Skeletal muscle satellite cell (primary cell): ENCODE data around the gene PKIG.

ENCODE experiments used
- H3K27me3 ChIP-seq: 2 replicates; pipeline ENCODE4 v1.7.0; 2013; ENCODE audit warnings: low read length; ENCODE audit not compliant: control insufficient read depth, insufficient read depth
- H3K36me3 ChIP-seq: 2 replicates; pipeline ENCODE4 v1.7.0; 2013; ENCODE audit warnings: mild to moderate bottlenecking, control low read depth, low read length; ENCODE audit not compliant: insufficient read depth
- H3K4me1 ChIP-seq: 2 replicates; pipeline ENCODE4 v1.7.0; 2013; ENCODE audit warnings: low read length; ENCODE audit not compliant: control insufficient read depth, insufficient read depth
- H3K4me2 ChIP-seq: 2 replicates; pipeline ENCODE4 v1.7.0; 2013; ENCODE audit warnings: mild to moderate bottlenecking, low read length
- H3K4me3 ChIP-seq: 2 replicates; pipeline ENCODE4 v1.7.0; 2013; ENCODE audit warnings: low read length
- H3K9ac ChIP-seq: 2 replicates; pipeline ENCODE4 v1.7.0; 2013; ENCODE audit warnings: mild to moderate bottlenecking, low read depth, low read length, moderate library complexity
- H3K9me3 ChIP-seq: replicated peaks from 2 replicates; pipeline ENCODE4 v1.7.0; 2013; ENCODE audit warnings: mild to moderate bottlenecking, control low read depth, low read length

The PKIG gene

GRCh38 chr20:44597930-44598329 lies 15.6 kb downstream of the PKIG start:
- Histone ChIP-seq H3K9me3 (no peaks in the 10 kb centered on the region), H3K9ac (no peak overlapping the region), H3K36me3 (no peaks in the 10 kb centered on the region), H3K4me1 (peaks cover 33% of the 10 kb centered on the region), H3K27me3 (no peaks in the 10 kb centered on the region), H3K4me3 (no peak overlapping the region), H3K4me2 (no peak overlapping the region)

DNA sequence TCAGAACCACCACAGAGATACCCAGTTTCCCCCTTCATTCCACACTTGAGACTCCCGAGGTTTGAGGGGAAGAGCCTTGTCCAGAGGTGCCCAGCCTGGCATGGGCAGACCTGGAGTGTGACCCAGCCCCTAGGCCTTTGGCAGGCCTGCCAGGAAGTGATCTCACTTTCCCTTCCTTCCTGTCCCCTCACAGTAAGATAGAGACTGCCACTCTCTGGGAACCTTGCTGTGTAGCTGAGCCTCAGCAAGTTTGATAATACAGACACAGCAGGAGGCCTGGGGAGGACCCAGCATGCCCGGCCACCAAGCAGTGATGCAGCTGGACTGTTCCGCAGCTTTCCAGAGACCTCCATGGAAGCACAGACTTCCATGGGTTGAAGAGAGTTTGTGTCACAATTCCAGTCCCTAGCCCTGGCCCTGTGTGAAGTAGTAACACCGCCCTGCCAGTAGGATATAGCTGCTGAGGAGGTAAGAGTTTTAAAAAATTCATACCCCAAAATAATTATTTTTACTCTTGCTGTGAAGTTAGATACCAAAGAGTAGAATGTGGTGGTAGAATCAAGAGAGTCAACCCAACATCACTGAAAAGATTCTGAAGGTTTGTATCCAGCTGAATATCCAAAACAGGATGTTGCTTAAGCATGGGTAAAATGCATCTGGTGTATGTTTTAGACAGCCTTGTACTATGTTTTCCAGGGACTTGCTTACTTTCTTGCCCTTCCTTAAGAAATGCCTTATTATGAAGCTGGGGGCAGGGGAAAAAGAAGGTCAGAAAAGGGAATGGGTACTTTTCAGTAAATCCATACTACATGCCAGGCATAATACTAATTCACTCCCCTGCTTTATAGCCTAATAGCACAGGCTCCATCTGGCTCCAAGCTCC lies 16.3 kb downstream of the PKIG start:
- Histone ChIP-seq H3K4me1 (peaks cover 33% of the 10 kb centered on the region), H3K36me3 (no peaks in the 10 kb centered on the region), H3K9ac (no peak overlapping the region), H3K27me3 (no peaks in the 10 kb centered on the region), H3K4me2 (no peak overlapping the region), H3K4me3 (no peak overlapping the region), H3K9me3 (no peaks in the 10 kb centered on the region)

DNA sequence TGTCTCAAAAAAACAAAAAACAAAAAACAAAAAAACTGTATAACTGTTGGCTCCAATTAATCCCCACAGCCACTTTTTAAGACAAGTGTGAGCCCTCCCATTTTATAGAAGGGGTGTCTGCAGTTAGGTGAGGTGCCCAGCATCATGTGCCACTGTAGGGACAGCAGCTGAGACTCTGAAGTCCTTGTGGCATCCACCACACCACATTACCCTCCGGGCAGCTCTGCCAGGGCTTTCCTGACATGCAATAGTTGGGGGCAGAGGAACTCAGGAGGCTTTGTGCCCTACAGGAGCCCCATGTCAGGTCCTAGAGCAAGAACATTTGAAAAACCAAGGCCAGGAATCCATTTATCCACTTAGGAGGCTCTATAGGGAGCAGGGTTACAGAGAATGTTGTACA lies 17.3 kb downstream of the PKIG start:
- H3K4me1 ChIP-seq = peaks cover 36% of the 10 kb centered on the region
- no peaks in the 10 kb centered on the region for H3K27me3 ChIP-seq
- H3K9me3 ChIP-seq = no peaks in the 10 kb centered on the region
- no peak overlapping the region for H3K4me3 ChIP-seq
- no peak overlapping the region for H3K9ac ChIP-seq
- no peaks in the 10 kb centered on the region for H3K36me3 ChIP-seq
- no peak overlapping the region for H3K4me2 ChIP-seq

GRCh38 chr20:44600301-44600700 lies 17.9 kb downstream of the PKIG start:
- H3K4me2 ChIP-seq = no peak overlapping the region
- no peak overlapping the region for H3K9ac ChIP-seq
- H3K9me3 ChIP-seq = no peaks in the 10 kb centered on the region
- no peak overlapping the region for H3K4me3 ChIP-seq
- H3K36me3 ChIP-seq = no peaks in the 10 kb centered on the region
- H3K4me1 ChIP-seq = peaks cover 36% of the 10 kb centered on the region
- H3K27me3 ChIP-seq = no peaks in the 10 kb centered on the region

GRCh38 chr20:44600758-44601201 lies 18.4 kb downstream of the PKIG start:
- Histone ChIP-seq H3K4me1 (peaks cover 36% of the 10 kb centered on the region), H3K36me3 (no peaks in the 10 kb centered on the region), H3K4me2 (no peak overlapping the region), H3K27me3 (no peaks in the 10 kb centered on the region), H3K9me3 (no peaks in the 10 kb centered on the region), H3K9ac (no peak overlapping the region), H3K4me3 (no peak overlapping the region)

- peaks cover 36% of the 10 kb centered on the region for H3K4me1 ChIP-seq
- peak overlapping the region; percentile 37 for H3K9ac ChIP-seq
These were observed 18.9 kb downstream of the PKIG start for GRCh38 chr20:44601236-44601671.

GRCh38 chr20:44601801-44602204 lies 19.4 kb downstream of the PKIG start:
- H3K4me2 ChIP-seq = peak overlapping the region; percentile 23
- no peaks in the 10 kb centered on the region for H3K9me3 ChIP-seq
- no peak overlapping the region for H3K9ac ChIP-seq
- H3K4me3 ChIP-seq = no peak overlapping the region
- H3K4me1 ChIP-seq = peaks cover 36% of the 10 kb centered on the region
- no peaks in the 10 kb centered on the region for H3K36me3 ChIP-seq
- no peaks in the 10 kb centered on the region for H3K27me3 ChIP-seq

More at GRCh38 chr20:44601236-44601671, 18.9 kb downstream of the PKIG start:
- Histone ChIP-seq H3K9me3 (no peaks in the 10 kb centered on the region), H3K27me3 (no peaks in the 10 kb centered on the region), H3K4me2 (peak overlapping the region; percentile 45), H3K4me3 (no peak overlapping the region), H3K36me3 (no peaks in the 10 kb centered on the region)

DNA sequence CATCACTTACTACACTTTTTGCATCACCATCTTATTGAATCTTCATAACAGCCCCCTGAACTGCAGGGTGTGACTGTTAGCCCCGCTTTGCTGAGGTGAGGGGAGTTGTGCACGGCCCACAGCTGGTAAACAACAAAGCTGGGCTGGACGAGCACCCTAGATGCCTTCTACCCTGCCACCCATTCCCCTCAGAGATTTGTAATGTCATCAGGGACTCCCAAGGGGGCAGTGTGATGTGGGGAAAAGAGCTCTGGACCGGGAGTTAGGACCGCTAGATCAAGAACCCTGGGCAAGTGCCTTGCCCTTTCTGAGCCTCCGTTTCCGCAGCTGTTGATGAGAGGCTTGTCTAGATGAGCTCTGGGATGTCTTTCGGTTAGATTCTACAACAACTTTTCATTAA lies 20.9 kb downstream of the PKIG start:
- H3K36me3 ChIP-seq = no peaks in the 10 kb centered on the region
- H3K4me3 ChIP-seq = no peak overlapping the region
- H3K4me2 ChIP-seq = no peak overlapping the region
- no peaks in the 10 kb centered on the region for H3K9me3 ChIP-seq
- no peaks in the 10 kb centered on the region for H3K27me3 ChIP-seq
- peaks cover 33% of the 10 kb centered on the region for H3K4me1 ChIP-seq
- H3K9ac ChIP-seq = no peak overlapping the region

- no peaks in the 10 kb centered on the region for H3K27me3 ChIP-seq
- H3K9ac ChIP-seq = no peak overlapping the region
- H3K9me3 ChIP-seq = no peaks in the 10 kb centered on the region
- no peak overlapping the region for H3K4me3 ChIP-seq
- H3K4me1 ChIP-seq = peaks cover 15% of the 10 kb centered on the region
- no peak overlapping the region for H3K4me2 ChIP-seq
- H3K36me3 ChIP-seq = no peaks in the 10 kb centered on the region
These were observed 24.5 kb downstream of the PKIG start for GRCh38 chr20:44606725-44607441.

DNA sequence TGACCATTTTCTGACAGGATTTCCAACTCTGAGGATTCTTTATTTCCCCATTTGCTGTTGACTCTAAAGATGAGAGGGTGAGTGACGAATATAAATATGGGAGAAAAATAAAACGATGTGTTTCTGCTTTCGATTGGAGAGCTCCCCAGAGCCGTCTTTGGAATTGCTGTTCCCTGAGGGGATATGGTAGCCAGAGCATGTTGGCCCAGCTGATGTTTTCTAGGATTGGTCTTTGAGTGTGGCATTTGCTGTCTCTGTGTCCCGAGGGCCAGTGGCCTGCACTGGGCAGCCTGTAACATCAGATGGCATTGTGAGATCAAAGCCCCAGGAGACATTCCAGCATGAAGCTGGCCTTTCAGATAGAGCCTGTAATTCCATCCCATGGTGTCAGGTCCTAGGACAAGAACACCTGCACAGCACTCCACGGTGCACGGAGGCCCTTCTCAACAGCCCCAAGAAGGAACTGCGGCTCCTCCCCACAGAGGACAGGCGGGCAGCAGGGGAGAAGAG lies 26.7 kb downstream of the PKIG start:
- Histone ChIP-seq H3K4me3 (no peak overlapping the region), H3K9ac (peak overlapping the region; percentile 56), H3K4me1 (peaks cover 10% of the 10 kb centered on the region), H3K9me3 (no peaks in the 10 kb centered on the region), H3K36me3 (no peaks in the 10 kb centered on the region), H3K27me3 (no peaks in the 10 kb centered on the region), H3K4me2 (peak overlapping the region; percentile 69)

GRCh38 chr20:44609516-44610312 lies 27.3 kb downstream of the PKIG start:
- Histone ChIP-seq H3K4me2 (peak overlapping the region; percentile 69), H3K9me3 (no peaks in the 10 kb centered on the region), H3K27me3 (no peaks in the 10 kb centered on the region), H3K4me3 (peak overlapping the region; percentile 30), H3K36me3 (peaks cover 3% of the 10 kb centered on the region), H3K4me1 (peaks cover 11% of the 10 kb centered on the region), H3K9ac (peak overlapping the region; percentile 56)
